Breast epithelium (tissue), 4 donors: ENCODE measurements around the gene RNH1. TPM values are rescaled to one million over a fixed set of nuclear protein-coding genes. Genes with fewer than 3 reads are reported as not detected.
A peak's percentile ranks its signal among the peaks of the same experiment; 100 is the strongest.

Experiments
- DNase-seq, 2 donors: peaks; one replicate each; pipeline ENCODE4 v3.0.0-alpha.2; 2019; ENCODE audit warnings: low spot score in 2 of 2
- H3K27ac ChIP-seq, 2 donors: fragments of 200-600 bp; sonication (generic) in 1 of 2; one replicate each; pipeline ENCODE4 v1.5.1; 2016 to 2019; ENCODE audit warnings: mild to moderate bottlenecking in 1 of 2
- H3K27me3 ChIP-seq, 2 donors: fragments of 200-600 bp; sonication (generic) in 1 of 2; one replicate each; pipeline versions ENCODE4 v1.5.1 to v1.6.0; 2017 to 2019; ENCODE audit warnings: control low read depth in 1 of 2, mild to moderate bottlenecking in 1 of 2
- H3K36me3 ChIP-seq: fragments of 200-600 bp; one replicate; pipeline ENCODE4 v1.5.1; 2019
- H3K4me1 ChIP-seq, 2 donors: fragments of 200-600 bp; sonication (generic); one replicate each; pipeline ENCODE4 v1.5.1; 2016 to 2019; ENCODE audit warnings: control low read depth in 1 of 2
- H3K4me3 ChIP-seq, 3 donors: fragments of 200-600 bp; sonication (generic); 1 replicate in 2 of 3; 2 replicates in 1 of 3; pipeline ENCODE4 v1.5.1; 2016 to 2019; ENCODE audit warnings: mild to moderate bottlenecking in 3 of 3, moderate library complexity in 2 of 3
- H3K9me3 ChIP-seq, 2 donors: fragments of 200-600 bp; sonication (generic) in 1 of 2; one replicate each; pipeline ENCODE4 v1.5.1; 2016 to 2019; ENCODE audit warnings: control low read depth in 1 of 2
- CTCF ChIP-seq, 3 donors: fragments of 450-650 bp; IDR thresholded peaks; one replicate each; pipeline ENCODE4 v1.5.1; 2016 to 2017; ENCODE audit warnings: antibody characterized with exemption in 3 of 3, mild to moderate bottlenecking in 3 of 3, moderate library complexity in 3 of 3
- POLR2A ChIP-seq: fragments of 450-650 bp; IDR thresholded peaks from one replicate; pipeline ENCODE4 v1.6.1; 2016; ENCODE audit warnings: antibody characterized with exemption, mild to moderate bottlenecking, moderate library complexity
- POLR2AphosphoS5 ChIP-seq, 3 donors: sonication (generic); formaldehyde crosslinking; IDR thresholded peaks; one replicate each; pipeline ENCODE4 v1.6.1; 2017; ENCODE audit warnings: antibody characterized with exemption in 3 of 3
- intact Hi-C: fragments of 100-400 bp; cut with DNase I; formaldehyde crosslinking; loops from one replicate; pipeline ENCODE4 v1.15.1; 2023; ENCODE audit warnings: low total_unique reads
- total RNA-seq, 3 donors: library from RNA; depleted of rRNA; stranded (reverse); fragments of >200 nt; gene quantifications; one replicate each; pipeline ENCODE4 v1.1.0, GENCODE V29; 2016

The RNH1 gene
- total RNA-seq, 3 donors from 2014 or later = 139 to 249 (median 209) TPM

DNA sequence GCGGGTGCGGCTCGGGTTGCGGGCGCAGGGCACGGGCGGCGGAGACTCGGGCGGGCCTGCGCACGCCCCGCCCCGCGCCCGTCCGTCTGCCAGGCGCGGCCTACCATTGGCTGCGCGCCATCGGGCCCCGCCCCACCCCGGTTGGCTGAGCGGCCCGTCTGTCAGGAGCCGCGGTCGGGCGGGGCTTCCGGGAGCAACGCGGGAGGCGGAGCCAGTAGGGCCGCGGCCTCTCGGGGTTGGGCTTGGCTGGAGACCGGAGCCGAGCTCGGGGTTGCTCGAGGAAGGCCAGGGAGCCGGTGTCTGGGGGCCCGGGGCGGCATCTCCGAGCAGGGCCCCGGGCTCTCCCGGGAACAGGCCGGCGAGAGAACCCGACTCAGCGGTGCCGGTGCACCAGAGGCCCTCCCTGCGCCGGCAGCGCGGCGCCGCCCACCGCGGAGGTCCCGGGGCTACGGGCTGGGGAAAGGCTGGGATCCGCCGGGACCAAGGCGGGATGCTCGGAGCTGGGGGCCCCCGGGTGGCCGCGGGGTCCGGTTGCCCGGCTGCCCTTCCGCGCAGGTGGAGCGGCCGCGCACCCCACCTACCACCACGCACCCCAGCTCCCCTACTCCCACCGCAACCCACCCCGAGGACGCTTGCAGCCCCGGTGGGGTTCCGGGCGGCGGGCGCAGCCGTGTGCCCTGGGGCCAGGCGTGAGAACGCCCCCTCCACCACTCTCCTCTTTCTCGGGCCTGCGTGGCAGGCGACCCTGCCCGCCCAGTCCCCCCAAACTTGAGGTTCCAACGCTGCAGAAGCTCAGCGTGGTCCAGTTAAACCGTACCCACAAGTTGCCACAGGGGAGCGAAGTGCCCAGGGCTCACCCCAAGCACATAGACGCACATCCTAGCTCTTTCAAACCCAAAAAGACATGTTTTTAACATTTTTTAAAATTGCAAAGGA lies 28.7 kb upstream of the RNH1 start, which contains the start of gene HRAS:
HRAS (minus strand) TSS at position 58 of the 936 bp plus-strand sequence.
- Histone ChIP-seq H3K27ac (peak within 1 kb of the TSS; percentile 83 to 86), H3K9me3 (no peaks in the 10 kb centered on the region), H3K27me3 (no peaks in the 10 kb centered on the region), H3K4me1 (peaks cover 8 to 18% of the 10 kb centered on the region in 2 donors), H3K4me3 (peak within 1 kb of the TSS; percentile 74 to 89 (median 84)), H3K36me3 (no peaks in the 10 kb centered on the region)
- intact Hi-C loops = no loop called here
- TF ChIP-seq POLR2AphosphoS5 (IDR thresholded peaks at IDR 0.05) (peak in 2 of 3 donors; percentile 17 to 64), CTCF (IDR thresholded peaks at IDR 0.05) (no peak)
- peak; percentile 94 to 96 for DNase-seq

GRCh38 chr11:535210-535518 lies 28.1 kb upstream of the RNH1 start:
- Histone ChIP-seq H3K27ac (peak overlapping the region; percentile 83 to 86), H3K27me3 (no peaks in the 10 kb centered on the region), H3K9me3 (no peaks in the 10 kb centered on the region), H3K4me1 (peaks cover 8 to 18% of the 10 kb centered on the region in 2 donors), H3K4me3 (peak overlapping the region; percentile 74 to 89 (median 84)), H3K36me3 (no peaks in the 10 kb centered on the region)
- no peak for DNase-seq
- intact Hi-C loops = no loop called here
- TF ChIP-seq POLR2AphosphoS5 (IDR thresholded peaks at IDR 0.05) (no peak), CTCF (IDR thresholded peaks at IDR 0.05) (no peak), POLR2A (no peak)

- intact Hi-C loops = no loop called here
- DNase-seq = peak; percentile 72 to 82
- peak overlapping the region; percentile 83 to 86 for H3K27ac ChIP-seq
Observed at GRCh38 chr11:534396-535209, 27.6 kb upstream of the RNH1 start.

DNA sequence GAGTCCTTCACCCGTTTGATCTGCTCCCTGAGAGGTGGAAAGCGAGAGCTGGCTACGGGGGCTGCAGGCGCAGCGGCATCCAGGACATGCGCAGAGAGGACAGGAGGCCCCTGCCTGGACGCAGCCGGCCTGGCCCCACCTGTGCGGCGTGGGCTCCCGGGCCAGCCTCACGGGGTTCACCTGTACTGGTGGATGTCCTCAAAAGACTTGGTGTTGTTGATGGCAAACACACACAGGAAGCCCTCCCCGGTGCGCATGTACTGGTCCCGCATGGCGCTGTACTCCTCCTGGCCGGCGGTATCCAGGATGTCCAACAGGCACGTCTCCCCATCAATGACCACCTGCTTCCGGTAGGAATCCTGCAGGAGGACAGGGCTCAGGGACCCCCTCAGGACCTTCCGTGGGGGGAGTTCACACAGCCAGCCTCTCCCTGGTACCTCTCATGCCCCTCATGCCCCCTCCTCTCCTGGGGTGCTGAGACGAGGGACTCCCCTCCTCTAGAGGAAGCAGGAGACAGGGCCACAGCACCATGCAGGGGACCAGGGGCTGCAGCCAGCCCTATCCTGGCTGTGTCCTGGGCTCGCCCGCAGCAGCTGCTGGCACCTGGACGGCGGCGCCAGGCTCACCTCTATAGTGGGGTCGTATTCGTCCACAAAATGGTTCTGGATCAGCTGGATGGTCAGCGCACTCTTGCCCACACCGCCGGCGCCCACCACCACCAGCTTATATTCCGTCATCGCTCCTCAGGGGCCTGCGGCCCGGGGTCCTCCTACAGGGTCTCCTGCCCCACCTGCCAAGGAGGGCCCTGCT lies 26.7 kb upstream of the RNH1 start:
- Histone ChIP-seq H3K4me1 (peaks cover 8 to 18% of the 10 kb centered on the region in 2 donors), H3K36me3 (no peaks in the 10 kb centered on the region), H3K27ac (peak overlapping the region in 1 of 2 donors; percentile 83), H3K4me3 (peak overlapping the region; percentile 74 to 89 (median 84)), H3K9me3 (no peaks in the 10 kb centered on the region), H3K27me3 (no peaks in the 10 kb centered on the region)
- DNase-seq = no peak
- intact Hi-C loops = no loop called here
- TF ChIP-seq POLR2A (no peak), CTCF (IDR thresholded peaks at IDR 0.05) (no peak), POLR2AphosphoS5 (IDR thresholded peaks at IDR 0.05) (no peak)

More at GRCh38 chr11:534396-535209, 27.6 kb upstream of the RNH1 start:
- H3K4me1 ChIP-seq = peaks cover 8 to 18% of the 10 kb centered on the region in 2 donors
- no peaks in the 10 kb centered on the region for H3K27me3 ChIP-seq
- no peak for TF ChIP-seq POLR2A
- peak; percentile 20 to 46 (median 42) for TF ChIP-seq POLR2AphosphoS5 (IDR thresholded peaks at IDR 0.05)
- H3K9me3 ChIP-seq = no peaks in the 10 kb centered on the region
- no peaks in the 10 kb centered on the region for H3K36me3 ChIP-seq
- peak overlapping the region; percentile 74 to 89 (median 84) for H3K4me3 ChIP-seq

GRCh38 chr11:532986-533585 lies 26.0 kb upstream of the RNH1 start:
- no peak for DNase-seq

More at GRCh38 chr11:532986-533585, 26.0 kb upstream of the RNH1 start:
- TF ChIP-seq POLR2A = no peak
- TF ChIP-seq CTCF (IDR thresholded peaks at IDR 0.05) = no peak
- TF ChIP-seq POLR2AphosphoS5 (IDR thresholded peaks at IDR 0.05) = no peak
- no peak overlapping the region for H3K27ac ChIP-seq
- H3K4me1 ChIP-seq = peaks cover 8 to 18% of the 10 kb centered on the region in 2 donors
- no peaks in the 10 kb centered on the region for H3K36me3 ChIP-seq
- H3K27me3 ChIP-seq = no peaks in the 10 kb centered on the region
- H3K4me3 ChIP-seq = peak overlapping the region in 1 of 3 donors; percentile 74
- no peaks in the 10 kb centered on the region for H3K9me3 ChIP-seq
- intact Hi-C loops = no loop called here
